Coronary artery (tissue), 2 donors: ENCODE measurements around the gene CDK16.

ENCODE experiments used
- DNase-seq: peaks from one replicate; pipeline ENCODE4 v3.0.0-alpha.2; 2017; ENCODE audit warnings: low spot score
- H3K27ac ChIP-seq, 2 donors: fragments of 200-600 bp; sonication (generic); one replicate each; pipeline ENCODE4 v1.5.1; 2016 to 2019
- H3K4me3 ChIP-seq: fragments of 200-600 bp; sonication (generic); 2 replicates; pipeline ENCODE4 v1.5.1; 2016; ENCODE audit warnings: mild to moderate bottlenecking, moderate library complexity
- TF ChIP-seq, protein P1 (sequence below): fragments of 200-600 bp; sonication (generic); IDR thresholded peaks from one replicate; pipeline ENCODE4 v1.5.1; 2019; ENCODE audit warnings: antibody characterized with exemption

Gene CDK16

DNA sequence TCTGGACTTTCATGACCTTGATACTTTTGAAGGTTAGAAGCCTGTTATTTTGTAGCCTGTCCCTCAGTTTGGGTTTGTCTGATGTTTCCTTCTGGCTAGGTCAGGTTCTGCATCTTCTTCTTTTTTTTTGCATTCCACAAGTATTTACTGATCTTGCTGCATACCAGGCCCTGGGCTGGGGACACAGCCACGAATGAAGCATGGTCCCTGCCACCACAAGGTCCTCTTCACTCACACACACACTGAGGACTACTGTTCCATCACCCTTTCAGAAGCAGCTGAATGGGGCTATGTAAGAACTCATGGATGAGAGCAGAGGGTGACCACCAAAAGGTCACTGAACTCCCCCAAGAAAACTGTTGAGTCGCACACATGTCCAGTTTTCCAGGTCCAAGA, 53.5 kb downstream of the CDK16 start:
- H3K27ac ChIP-seq = no peak overlapping the region
- no peak for DNase-seq
- TF ChIP-seq, protein P1, sequence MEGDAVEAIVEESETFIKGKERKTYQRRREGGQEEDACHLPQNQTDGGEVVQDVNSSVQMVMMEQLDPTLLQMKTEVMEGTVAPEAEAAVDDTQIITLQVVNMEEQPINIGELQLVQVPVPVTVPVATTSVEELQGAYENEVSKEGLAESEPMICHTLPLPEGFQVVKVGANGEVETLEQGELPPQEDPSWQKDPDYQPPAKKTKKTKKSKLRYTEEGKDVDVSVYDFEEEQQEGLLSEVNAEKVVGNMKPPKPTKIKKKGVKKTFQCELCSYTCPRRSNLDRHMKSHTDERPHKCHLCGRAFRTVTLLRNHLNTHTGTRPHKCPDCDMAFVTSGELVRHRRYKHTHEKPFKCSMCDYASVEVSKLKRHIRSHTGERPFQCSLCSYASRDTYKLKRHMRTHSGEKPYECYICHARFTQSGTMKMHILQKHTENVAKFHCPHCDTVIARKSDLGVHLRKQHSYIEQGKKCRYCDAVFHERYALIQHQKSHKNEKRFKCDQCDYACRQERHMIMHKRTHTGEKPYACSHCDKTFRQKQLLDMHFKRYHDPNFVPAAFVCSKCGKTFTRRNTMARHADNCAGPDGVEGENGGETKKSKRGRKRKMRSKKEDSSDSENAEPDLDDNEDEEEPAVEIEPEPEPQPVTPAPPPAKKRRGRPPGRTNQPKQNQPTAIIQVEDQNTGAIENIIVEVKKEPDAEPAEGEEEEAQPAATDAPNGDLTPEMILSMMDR = no peak
- H3K4me3 ChIP-seq = no peak overlapping the region

DNA sequence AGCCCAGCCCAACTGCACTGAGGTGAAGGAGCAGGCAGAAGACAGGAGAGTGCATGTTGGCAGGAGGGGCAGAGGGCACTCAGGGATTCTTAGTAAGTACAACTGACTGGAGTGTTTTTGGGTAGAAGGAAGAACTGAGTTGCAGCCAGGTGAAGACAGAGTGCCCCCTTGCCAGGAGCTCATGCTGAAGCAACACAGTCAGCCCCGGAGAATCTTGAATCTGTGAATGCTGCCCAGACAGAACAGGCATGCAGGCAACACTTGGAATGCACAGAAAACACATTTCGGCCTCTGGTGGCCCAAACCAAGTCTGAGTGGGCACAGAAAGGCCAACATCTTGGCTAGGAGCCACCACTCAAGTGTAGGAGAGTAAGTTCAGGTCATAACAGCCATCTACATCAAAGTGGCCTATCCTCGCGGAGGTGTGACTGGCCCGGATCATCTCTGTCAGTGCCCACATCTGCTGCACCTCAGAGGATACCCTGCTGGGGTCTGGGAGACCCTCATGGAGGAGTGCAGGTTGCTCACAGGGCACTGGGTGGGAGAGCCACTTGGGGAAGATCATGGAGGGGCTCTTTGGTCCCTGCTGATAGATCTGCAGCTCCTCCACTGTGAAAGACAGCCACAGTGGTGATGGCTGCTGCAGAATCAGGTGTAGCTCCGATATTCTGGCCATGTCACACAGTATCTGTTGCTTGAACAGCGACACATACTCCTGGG, 54.7 kb downstream of the CDK16 start:
- H3K27ac ChIP-seq = no peak overlapping the region

GRCh38 chrX:47278691-47279090, 60.2 kb downstream of the CDK16 start:
- Histone ChIP-seq H3K4me3 (no peak overlapping the region), H3K27ac (no peak overlapping the region)
- TF ChIP-seq, protein P1 = no peak
- no peak for DNase-seq

More for the DNA sequence above, 54.7 kb downstream of the CDK16 start:
- DNase-seq = no peak
- TF ChIP-seq, protein P1 = no peak
- no peak overlapping the region for H3K4me3 ChIP-seq
